22Rv1 (cell line): ENCODE results near the gene GLI1.

ENCODE experiments used
- ZFX ChIP-seq: fragments of 450-650 bp; IDR thresholded peaks from 2 replicates; pipeline ENCODE4 v1.6.1; 2017; ENCODE audit warnings: antibody characterized with exemption, borderline replicate concordance
- TF ChIP-seq, protein P1 (sequence below): fragments of 450-650 bp; IDR thresholded peaks from 2 replicates; pipeline ENCODE4 v1.5.1; 2017; ENCODE audit warnings: mild to moderate bottlenecking

- TF ChIP-seq, protein P1, sequence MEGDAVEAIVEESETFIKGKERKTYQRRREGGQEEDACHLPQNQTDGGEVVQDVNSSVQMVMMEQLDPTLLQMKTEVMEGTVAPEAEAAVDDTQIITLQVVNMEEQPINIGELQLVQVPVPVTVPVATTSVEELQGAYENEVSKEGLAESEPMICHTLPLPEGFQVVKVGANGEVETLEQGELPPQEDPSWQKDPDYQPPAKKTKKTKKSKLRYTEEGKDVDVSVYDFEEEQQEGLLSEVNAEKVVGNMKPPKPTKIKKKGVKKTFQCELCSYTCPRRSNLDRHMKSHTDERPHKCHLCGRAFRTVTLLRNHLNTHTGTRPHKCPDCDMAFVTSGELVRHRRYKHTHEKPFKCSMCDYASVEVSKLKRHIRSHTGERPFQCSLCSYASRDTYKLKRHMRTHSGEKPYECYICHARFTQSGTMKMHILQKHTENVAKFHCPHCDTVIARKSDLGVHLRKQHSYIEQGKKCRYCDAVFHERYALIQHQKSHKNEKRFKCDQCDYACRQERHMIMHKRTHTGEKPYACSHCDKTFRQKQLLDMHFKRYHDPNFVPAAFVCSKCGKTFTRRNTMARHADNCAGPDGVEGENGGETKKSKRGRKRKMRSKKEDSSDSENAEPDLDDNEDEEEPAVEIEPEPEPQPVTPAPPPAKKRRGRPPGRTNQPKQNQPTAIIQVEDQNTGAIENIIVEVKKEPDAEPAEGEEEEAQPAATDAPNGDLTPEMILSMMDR = no peak
- TF ChIP-seq ZFX = no peak
Measured at GRCh38 chr12:57516617-57517153, 57.1 kb downstream of the GLI1 start.
